Right renal pelvis (tissue), 4 donors: ENCODE measurements around the gene KRTAP10-7. TPM values are rescaled to one million over a fixed set of nuclear protein-coding genes. Genes with fewer than 3 reads are reported as not detected.
"Not testable (repeated sequence)": the region's sequence is repeated elsewhere in the genome, so short reads cannot be mapped to it uniquely, and the experiment has no call there.

Experiments
- DNase-seq, 4 donors: peaks; one replicate each; pipeline ENCODE4 v3.0.0-alpha.2; 2013; ENCODE audit warnings: low read depth in 4 of 4, low spot score in 3 of 4, missing footprints in 1 of 4
- polyA plus RNA-seq, 4 donors: library from polyadenylated mRNA; unstranded; fragments of 120-200 nt; gene quantifications; one replicate each; pipeline ENCODE4 v1.2.1, GENCODE V29; 2013; ENCODE audit not compliant: insufficient read length in 4 of 4

Gene KRTAP10-7
- polyA plus RNA-seq, 4 donors: not detected

DNA sequence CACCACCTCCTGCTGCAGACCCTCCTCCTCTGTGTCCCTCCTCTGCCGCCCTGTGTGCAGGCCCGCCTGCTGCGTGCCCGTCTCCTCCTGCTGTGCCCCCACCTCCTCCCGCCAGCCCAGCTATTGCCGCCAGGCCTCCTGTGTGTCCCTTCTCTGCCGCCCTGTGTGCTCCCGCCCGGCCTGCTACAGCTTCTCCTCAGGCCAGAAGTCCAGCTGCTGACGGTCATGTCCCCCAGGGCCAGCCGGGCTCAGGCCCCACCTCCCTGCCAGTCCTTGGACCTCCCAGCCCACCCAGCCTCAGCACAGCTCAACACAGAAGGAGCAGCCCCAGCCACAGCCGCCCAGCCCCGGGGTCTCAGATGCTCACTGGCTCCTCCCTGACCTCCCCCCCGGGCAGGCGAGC lies 27.4 kb downstream of the KRTAP10-7 start:
- not testable (repeated sequence) for DNase-seq

DNA sequence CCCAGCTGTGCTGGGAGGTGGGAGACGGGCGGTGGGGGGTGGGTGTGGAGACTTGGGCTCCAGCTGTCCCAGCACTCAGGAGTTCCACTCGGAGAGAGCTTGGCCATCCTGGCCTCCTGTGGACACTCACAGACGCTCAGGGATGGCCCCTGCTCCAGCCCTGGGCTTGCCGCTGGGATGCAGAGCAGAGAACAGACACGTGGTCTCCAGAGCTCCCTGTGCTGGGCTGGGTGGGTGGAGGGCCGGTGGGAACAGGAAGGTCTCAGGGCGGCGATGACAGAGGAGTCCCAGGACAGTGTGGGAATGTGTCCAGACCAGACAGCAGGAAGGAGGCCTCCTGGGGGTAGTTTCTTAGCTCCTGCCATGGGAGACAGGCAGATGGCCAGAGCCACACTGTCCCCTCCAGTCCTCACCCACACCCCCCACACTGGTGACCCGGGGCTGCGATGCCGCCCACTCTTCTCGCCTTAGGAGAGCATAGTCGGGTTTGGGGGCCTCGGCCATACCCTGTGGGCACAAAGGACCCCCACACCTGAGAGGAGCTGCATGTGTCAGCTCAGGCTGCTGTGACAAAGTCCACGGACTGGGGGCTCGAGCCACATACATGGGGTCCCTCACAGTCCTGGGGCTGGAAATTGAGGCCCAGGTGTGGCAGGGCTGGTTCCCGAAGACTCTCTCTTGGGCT lies 28.5 kb downstream of the KRTAP10-7 start:
- DNase-seq: no peak

DNA sequence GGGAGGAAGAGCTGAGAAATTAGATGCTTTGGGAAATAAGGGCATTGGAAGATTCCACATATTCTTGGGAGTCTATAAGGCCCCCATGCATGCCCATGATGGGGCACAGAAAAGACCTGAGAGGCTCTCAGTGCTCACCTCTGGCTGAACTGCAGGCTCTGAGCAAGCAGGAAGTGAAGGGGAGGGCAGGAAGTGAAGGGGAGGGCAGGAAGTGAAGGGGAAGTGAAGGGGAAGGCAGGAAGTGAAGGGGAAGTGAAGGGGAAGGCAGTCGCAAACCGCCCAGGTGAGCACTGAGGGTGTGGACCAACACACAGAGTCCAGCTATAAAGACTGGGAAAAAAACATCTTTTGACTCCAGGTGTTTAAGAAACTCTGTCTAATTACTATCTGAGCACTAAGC lies 30.0 kb downstream of the KRTAP10-7 start:
- DNase-seq: no peak

DNA sequence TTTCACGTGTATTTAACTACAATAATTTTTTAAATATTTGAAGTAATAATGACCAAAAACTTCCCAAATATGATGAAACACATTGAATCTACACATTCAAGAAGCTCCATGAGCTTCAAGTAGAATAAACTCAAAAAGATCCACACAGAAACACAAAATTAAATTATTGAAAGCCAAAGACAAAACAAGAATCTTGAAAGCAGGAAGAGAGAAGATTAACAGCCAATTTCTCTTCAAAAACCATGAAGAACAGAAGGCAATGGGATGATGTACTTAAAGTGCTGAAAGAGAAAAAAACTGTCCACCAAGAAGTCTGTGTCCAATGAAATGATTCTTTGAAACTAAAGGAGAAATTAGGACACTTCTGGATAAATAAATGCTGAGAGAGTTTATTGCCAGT lies 31.7 kb downstream of the KRTAP10-7 start:
- DNase-seq: no peak

DNA sequence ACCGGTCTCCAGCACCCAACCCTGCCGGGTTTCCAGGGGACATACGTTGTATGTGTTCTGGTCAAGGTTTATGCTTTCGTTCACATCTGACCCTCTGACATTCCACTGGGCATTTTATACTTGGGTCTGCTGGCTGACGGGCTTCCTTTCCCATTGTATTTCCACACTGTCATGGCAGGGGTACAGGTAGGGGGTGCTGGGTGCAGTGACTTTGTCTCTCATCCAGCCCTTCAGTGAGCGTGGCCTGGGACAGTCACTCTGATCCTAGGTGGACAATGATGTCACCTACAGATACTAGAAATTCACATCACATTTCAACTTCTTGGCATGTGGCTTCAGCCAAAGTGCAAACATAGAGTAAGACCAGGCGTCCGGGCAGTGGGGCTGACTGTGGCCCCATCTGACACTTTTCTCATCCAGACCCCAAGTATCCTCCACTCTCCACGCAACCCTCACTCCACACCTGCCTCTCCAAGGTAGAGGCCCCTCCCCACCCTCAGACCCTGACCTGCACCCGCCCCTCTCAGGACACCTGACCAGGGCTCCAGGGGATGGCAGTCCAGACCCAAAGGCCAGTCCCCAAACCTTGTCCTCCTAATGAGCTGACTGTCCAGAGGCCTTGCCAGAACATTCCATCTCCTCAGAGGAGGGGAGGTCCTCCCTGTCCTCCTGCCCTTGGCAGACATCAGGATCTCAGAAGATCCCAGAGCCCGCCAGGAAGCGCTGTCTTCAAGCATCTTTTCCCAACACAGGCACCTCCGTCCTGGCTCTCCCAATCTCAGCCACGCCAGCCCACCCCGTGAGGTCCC lies 36.0 kb downstream of the KRTAP10-7 start:
- DNase-seq: no peak

DNA sequence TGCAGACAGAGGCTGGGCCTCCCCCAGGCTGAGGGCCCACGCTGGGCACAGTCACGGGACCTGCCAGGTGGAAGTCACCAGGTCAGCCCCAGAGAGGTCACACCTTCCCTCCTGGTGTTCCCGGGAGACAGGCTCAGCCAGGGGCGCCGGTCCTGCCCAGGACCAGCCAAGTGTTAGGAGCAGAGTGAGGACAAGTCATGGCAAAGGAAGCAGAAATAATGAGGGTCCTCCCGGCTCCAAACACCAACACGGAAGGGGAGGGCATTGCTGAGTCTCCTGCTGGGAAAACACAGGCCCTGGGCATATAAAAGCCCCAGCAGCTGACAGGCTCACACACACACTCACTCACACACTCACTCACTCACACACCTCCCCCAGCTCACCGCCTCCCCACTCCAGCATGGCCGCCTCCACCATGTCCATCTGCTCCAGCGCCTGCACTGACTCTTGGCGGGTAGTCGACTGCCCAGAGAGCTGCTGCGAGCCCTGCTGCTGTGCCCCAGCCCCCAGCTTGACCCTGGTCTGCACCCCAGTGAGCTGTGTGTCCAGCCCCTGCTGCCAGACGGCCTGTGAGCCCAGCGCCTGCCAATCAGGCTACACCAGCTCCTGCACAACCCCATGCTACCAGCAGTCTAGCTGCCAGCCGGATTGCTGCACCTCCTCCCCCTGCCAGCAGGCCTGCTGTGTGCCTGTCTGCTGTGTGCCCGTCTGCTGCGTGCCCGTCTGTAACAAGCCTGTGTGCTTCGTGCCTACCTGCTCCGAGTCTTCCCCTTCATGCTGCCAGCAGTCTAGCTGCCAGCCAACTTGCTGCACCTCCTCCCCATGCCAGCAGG lies 36.8 kb downstream of the KRTAP10-7 start, which contains the start of gene KRTAP10-10:
TSS of gene KRTAP10-10 (plus strand) at position 339 of the 833 bp plus-strand sequence. CDS start at position 401, 62 bp downstream.
- DNase-seq: no peak

DNA sequence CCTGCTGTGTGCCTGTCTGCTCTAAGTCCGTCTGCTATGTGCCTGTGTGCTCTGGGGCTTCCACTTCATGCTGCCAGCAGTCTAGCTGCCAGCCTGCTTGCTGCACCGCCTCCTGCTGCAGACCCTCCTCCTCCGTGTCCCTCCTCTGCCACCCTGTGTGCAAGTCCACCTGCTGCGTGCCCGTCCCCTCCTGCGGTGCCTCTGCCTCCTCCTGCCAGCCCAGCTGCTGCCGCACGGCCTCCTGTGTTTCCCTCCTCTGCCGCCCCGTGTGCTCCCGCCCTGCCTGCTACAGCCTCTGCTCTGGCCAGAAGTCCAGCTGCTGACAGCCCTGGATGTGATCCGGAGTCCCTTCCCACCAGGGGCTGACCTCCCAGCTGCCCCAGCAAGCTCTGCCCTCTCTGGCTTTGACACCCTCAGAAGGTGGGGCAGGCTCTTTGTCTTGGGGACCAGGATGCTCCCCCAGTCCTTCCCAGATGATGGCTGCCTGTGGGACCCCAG lies 37.5 kb downstream of the KRTAP10-7 start:
- DNase-seq: not testable (repeated sequence)

DNA sequence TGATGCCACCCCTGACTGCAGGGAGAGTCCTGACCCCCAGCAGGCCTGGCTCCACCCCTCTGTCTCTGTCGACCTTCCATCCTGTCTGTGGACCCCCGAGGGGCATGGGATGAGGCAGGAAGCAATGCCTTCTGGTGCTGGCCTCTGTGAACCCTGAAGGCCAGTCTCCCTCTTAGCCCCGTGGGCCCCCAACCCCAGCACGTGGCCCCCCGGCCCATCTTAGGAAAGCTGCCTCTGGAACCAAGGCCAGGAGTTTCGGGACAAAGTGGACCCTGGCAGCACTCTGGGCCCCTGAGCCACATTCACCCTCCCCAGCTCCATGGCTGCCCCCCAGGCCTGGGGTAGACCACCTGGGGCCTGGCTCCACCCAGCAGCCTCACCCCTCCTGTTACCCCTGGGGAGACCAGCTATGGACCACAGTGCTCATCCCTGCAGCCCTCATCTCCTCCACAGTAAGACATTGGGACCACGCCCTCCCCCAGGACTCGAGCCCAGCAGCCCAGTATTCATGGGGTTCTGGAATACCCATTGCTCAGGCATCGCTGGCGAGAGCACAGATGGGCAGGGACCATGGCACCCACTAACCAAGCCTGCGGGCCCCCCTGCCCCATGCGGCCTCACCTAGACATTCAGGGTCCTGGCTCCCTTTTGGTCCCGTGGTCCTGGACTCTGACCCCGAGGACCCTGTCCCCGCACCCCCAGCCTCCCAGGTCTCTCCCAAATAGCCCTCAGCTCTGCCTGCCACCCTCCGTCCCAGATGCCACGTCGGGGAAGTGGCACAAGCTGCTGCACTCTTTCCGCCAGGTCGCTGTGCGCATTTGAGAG lies 38.3 kb downstream of the KRTAP10-7 start:
- DNase-seq: not testable (repeated sequence)

DNA sequence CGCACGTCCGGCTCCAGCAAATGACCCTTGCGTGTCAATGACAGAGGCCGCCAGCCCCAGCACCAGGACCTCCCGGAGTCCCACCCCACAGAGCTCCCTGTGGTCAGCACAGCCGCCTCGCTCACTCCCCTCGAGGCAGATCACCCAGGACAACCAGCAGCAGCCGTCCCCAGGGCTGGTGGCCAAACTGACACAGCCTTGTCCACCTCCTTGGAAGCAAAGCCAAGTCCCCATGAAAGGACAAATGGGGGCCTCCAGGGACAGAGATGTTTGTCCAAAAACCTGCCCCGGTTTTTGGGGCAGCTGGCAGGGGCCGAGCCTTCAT lies 38.9 kb downstream of the KRTAP10-7 start:
- no peak for DNase-seq

DNA sequence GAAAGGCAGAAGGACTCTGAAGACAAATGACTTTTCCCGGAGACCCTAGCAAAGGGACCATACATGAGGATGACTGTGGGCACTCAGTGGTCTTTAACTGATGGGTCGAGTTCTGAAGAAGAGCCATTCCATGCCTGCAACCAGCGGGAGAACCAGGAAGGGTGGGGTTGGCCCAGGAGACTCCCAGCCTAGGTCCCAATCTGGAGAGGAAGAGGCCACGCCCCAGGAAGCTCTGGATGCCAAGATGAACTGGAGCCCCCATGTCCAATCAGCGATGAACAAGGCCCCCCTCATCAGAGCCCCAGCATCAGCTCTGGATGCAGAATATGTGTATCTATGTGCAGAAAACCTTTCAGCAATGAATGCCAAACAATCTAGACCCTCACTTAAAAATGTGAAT lies 40.4 kb downstream of the KRTAP10-7 start:
- DNase-seq: no peak

DNA sequence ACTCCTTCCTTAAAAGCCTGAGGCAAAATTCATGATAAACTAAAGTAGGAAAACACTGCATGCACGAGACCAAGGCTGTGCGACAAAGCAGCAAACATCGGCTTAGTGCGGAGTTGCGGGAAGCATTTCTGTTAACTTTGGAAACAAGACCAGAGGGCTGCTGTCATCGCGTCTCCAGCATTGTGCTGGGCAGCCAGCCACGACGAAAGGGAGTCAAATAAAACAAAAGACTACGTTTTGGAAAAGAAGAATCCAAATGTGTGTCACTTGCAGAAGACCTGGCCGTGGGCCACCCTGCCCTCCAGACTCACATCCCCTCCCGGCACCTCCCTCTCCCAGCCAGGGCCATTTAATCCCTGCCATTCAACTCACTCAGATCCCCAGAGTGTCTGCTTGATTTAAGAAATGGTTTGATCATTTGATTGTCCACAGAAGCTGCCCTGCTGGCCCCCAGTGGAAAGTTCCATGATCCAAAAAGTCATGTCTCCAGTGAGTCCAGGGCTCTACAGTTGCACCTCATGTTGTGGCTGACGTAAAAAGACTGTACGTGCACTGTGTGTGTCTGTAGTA lies 43.4 kb downstream of the KRTAP10-7 start:
- peak in 1 of 4 donors; percentile 5 for DNase-seq

DNA sequence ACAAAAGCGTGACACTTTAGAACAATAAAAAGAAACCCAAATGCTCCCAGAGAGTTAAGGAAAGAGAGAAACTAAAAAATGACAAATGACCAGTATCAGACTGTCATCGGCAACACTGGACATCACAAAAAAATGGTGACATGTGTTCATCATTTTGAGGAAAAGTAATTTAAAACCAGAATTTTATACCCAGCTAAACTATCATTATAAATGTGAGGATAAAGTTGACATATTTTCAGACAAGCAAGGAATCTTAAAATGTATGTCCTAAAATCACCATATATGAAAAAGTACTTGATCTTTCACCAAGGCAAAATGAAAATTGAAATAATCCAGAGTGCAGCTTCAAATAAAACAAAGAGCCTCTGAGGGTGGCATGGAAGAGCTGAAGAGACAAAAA lies 44.5 kb downstream of the KRTAP10-7 start:
- no peak for DNase-seq

DNA sequence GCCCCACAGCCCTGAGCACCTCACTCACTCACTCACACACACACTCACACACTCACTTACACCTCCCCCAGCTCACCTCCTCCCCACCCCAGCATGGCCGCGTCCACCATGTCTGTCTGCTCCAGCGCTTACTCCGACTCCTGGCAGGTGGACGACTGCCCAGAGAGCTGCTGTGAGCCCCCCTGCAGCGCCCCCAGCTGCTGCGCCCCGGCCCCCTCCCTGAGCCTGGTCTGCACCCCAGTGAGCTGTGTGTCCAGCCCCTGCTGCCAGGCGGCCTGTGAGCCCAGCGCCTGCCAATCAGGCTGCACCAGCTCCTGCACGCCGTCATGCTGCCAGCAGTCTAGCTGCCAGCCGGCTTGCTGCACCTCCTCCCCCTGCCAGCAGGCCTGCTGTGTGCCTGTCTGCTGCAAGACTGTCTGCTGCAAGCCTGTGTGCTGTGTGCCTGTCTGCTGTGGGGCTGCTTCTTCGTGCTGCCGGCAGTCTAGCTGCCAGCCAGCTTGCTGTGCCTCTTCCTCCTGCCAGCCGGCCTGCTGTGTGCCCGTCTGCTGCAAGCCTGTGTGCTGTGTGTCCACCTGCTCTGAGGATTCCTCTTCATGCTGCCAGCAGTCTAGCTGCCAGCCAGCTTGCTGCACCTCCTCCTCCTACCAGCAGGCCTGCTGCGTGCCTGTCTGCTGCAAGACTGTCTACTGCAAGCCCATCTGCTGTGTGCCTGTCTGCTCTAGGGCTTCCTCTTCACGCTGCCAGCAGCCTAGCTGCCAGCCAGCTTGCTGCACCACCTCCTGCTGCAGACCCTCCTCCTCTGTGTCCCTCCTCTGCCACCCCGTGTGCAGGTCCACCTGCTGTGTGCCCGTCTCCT lies 46.2 kb downstream of the KRTAP10-7 start, which contains the start of gene KRTAP10-11:
TSS of gene KRTAP10-11 (plus strand) at position 49 of the 856 bp plus-strand sequence. CDS start at position 94, 45 bp downstream.
- not testable (repeated sequence) for DNase-seq

DNA sequence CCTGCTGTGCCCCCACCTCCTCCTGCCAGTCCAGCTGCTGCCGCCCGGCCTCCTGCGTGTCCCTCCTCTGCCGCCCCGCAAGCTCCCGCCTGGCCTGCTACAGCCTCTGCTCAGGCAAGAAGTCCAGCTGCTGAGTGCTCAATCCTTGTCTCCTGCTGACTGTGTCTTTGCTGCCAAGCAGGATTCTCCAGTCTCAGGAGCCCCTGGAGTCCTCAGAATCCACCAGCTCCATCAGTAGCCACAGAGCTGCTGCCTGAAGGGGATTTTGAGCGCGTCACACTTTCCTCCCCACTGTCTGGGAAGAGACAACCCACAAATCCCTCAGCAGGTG lies 46.8 kb downstream of the KRTAP10-7 start:
- no peak for DNase-seq

DNA sequence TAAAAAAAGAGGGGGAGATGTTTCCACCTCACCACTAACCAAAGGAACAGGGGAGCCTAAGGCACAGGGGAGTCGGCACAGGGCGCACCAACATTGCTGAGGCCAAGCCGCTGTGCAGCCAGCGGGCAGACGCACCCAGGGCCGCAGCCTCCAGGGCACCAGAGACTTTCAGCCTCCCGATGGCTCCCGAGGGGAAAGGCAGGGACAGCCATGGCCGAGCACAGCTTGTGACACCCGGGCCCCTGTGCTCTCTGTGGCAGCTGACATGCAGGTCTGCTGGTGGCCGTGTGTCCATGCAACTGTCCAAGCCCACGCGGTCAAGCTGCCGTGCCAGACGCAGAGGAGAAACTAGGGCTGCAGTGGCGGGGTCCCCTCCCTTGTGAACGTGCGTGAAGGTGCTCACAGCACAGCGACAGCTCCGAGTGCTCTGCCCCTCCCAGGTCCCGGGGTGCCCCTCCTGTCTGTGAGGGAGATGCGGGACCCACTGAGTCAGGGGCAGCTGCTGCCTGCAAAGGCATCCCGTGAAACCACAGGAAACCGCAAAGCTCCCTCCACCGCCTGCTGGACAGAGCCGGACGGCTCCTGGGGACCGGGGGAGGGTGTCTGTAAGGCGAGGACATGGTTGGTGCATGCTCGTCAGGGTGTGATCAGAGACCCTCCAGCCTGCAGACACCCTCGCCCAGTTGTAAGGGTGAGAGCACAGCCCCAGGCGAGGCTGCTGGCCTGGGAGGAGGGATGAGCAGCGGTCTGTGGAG lies 48.3 kb downstream of the KRTAP10-7 start:
- DNase-seq: no peak

DNA sequence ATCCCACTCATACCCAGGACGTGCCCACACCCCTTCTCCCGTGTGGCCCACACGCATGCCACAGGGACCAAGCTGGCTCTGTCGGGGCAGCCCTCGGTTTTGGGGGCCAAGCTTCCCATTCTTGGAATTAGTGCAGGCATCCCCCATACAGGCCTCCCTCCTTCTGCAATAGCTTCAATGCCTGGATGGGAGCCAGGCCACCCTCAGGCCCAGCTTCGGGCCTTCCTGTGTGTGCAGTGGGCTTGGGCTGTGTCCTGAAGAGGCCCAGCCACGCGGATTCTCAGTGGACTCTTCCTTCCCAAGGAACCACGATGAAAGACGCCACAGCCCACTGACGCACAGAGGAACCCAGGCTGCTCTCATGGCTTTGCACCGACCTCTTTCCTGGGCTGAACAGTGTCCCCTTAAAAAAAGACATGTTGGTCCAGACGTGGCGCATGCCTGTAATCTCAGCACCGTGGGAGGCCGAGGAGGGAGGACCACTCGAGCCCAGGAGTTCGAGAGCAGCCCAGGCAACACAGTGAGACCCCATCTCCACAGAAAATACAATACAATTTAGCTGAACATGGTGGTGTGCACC lies 49.2 kb downstream of the KRTAP10-7 start:
- no peak for DNase-seq

DNA sequence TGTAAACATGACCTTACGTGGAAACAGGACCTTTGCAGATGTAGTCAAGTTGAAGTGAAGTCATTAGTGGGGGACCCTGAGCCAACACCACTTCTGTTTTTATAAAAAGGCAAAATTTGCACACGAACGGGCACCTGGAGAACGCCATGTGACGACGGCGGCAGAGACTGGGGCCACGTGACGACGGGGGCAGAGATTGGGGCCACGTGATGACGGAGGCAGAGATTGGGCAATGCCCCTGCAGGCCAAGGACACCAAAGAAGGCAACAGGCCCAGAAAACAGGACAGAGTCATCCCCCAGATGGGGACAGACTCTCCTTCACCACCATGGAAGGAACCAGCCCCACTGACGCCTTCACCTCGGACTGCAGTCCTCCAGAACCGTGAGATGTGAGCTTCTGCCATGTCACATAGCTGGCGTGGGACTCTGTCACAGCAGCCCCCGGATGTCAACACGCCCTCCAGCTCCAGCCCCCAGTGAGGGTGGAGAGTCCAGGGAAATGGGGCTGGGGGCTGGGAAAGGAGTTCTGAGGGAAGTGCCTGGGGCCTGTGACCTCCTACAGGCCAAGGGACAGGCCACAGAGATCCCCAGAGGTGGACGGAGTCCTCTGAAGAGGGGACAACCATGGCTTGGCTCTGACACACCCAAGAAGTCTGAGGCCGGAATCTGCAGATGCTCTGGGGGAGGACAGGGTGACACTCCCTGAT lies 50.0 kb downstream of the KRTAP10-7 start:
- DNase-seq: no peak
